Sigmoid colon (tissue), 4 donors: ENCODE data around the gene SUSD3.

ENCODE experiments used
- EP300 ChIP-seq, 4 donors: sonication (generic); formaldehyde crosslinking; IDR thresholded peaks; one replicate each; pipeline ENCODE4 v1.6.1; 2017; ENCODE audit warnings: antibody characterized with exemption in 4 of 4
- POLR2A ChIP-seq, 2 donors: fragments of 450-650 bp; IDR thresholded peaks; one replicate each; pipeline ENCODE4 v1.6.1; 2016; ENCODE audit warnings: antibody characterized with exemption in 2 of 2, mild to moderate bottlenecking in 2 of 2, moderate library complexity in 2 of 2
- POLR2AphosphoS5 ChIP-seq, 4 donors: sonication (generic); formaldehyde crosslinking; IDR thresholded peaks; one replicate each; pipeline ENCODE4 v1.6.1; 2017; ENCODE audit warnings: antibody characterized with exemption in 4 of 4
- TF ChIP-seq, protein P1 (sequence below), 4 experiments: fragments of 450-650 bp in 3 of 4; fragments of 200-600 bp in 1 of 4; IDR thresholded peaks; one replicate each; pipeline ENCODE4 v1.5.1; 2016 to 2019; ENCODE audit warnings: antibody characterized with exemption in 4 of 4, mild to moderate bottlenecking in 3 of 4, moderate library complexity in 2 of 4

DNA sequence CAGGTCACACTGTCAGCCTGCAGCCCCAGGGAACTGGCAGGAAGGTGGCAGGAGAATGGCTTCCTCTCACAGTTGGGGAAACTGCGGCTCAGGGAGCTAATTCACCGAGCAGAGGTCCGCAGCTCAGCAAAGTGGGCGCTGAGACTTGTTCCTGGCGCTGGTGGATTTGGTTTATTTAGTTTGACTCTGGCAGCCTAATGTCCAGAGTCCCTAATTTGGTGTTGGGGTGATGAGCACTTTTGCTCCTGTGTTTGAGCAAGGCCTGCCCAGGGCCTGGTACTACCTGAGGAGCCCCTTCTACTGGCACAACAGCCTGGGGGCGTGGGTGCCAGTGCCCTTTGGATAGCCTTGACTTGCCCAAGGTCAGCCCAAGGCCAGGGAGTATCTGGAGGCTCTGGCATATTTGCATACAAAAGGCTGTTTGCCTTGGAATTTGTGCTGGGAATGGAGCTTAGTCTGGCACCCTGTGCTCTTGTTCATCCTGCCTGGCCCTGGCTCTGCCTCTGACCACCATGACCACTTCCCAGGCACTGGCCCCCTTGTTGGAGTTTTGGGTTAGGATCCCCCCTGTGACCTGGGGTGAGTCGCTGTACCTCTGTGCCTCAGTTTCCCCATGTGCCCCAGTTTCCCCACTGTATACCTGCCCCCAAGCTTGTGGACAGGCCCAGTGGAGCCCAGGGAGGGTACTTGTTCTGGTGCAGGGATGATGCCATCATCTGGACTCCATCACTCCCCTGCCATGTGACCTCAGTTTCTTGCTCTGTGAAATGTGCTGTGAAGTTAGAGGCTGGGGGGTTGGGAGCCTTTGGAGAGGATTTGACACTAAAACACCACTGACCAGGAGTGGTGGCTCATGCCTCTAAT lies 1.4 kb downstream of the SUSD3 start:
- TF ChIP-seq, protein P1, sequence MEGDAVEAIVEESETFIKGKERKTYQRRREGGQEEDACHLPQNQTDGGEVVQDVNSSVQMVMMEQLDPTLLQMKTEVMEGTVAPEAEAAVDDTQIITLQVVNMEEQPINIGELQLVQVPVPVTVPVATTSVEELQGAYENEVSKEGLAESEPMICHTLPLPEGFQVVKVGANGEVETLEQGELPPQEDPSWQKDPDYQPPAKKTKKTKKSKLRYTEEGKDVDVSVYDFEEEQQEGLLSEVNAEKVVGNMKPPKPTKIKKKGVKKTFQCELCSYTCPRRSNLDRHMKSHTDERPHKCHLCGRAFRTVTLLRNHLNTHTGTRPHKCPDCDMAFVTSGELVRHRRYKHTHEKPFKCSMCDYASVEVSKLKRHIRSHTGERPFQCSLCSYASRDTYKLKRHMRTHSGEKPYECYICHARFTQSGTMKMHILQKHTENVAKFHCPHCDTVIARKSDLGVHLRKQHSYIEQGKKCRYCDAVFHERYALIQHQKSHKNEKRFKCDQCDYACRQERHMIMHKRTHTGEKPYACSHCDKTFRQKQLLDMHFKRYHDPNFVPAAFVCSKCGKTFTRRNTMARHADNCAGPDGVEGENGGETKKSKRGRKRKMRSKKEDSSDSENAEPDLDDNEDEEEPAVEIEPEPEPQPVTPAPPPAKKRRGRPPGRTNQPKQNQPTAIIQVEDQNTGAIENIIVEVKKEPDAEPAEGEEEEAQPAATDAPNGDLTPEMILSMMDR (IDR thresholded peaks at IDR 0.05), result no peak
- TF ChIP-seq POLR2AphosphoS5 (IDR thresholded peaks at IDR 0.05) (no peak), EP300 (IDR thresholded peaks at IDR 0.05) (no peak), POLR2A (IDR thresholded peaks at IDR 0.05) (no peak)
